GM18505 (cell line): ENCODE measurements around the gene WNK2.

Source experiments
- ATAC-seq: cut with Tn5 transposase; IDR thresholded peaks from one replicate; pipeline ENCODE4 v1.9.1; 2021; ENCODE audit not compliant: unreplicated experiment
- POLR2A ChIP-seq: IDR thresholded peaks from 4 replicates; pipeline ENCODE4 v1.6.1; 2011; ENCODE audit warnings: borderline replicate concordance; ENCODE audit not compliant: insufficient read depth, insufficient read length; ENCODE audit errors: extremely low read depth

WNK2 gene

DNA sequence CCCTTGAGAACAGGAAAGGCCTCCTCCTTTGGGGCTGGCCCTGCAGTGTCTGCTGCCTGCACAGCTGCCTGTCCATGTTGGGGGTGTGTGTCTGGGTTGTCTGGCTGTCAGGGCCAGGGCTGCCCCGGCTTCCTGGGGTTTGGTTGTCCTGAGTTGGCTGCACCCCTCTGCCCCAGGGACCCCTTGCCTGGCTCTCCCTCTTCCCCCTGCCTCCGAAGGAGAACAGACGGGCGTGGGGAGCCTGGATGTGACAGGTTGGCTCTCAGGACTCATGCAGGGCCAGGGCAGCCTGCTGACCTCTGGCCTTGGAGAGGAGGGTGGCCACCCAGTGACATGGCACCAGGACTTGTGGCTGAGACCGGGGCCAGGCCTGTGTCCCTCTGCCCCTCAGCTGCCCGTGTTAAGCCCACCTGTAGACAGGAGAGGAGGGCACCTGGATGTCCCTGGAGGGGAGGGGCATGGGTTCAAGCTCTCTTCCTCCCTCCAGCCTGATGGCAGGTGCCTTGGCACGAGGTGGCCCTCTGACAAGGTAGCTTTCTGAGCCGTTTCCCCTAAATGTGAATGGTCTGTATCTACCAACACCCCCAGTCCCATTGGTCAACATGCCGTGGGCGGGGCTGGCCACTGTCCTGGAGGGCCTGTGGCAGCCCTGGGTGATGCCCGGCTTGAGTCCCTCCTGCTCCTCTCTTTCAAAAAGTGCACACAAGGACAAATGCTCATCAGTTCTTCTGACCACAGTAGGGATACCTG lies 34.9 kb downstream of the WNK2 start:
- no peak for TF ChIP-seq POLR2A
- no peak for ATAC-seq

DNA sequence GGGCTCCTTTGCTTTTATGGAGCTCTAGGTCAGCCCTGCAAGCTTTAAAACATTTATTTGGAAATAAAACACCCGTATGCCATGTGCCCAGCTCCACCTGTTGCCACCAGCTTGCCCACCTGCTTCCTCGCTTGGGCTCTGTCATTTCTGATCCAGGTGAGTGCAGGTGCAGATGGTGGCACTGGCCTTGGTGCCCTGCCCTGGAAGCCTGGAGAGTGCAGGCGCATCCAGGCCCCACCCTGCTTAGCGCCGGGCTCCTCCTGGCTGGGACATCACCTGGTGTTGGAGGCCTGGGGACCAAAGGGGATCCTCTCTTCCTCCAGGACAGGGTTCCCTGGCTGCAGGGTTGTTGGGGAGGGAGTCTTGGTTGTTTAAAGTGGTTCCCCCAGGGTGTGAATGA lies 35.8 kb downstream of the WNK2 start:
- no peak for ATAC-seq
- no peak for TF ChIP-seq POLR2A

DNA sequence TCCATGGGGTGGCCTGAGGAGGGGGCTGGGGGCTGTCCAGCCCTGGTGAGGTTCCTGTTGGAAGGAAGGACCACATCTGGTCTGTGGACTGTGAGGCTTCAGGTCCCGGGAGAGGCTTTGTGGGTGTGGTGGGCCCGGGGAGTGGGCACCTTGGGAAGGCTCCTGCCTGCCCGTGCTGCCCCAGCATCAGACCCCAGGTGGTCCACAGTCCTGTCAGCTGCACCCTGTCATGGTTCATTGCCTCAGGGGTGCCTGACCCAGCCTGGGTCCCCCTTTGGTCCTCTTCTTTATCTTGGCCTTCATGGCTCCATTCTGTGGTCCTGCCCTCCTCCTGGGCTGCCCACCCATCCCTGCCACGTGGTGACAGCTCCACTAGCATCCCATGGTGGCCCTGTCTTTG lies 36.7 kb downstream of the WNK2 start:
- ATAC-seq: no peak
- no peak for TF ChIP-seq POLR2A

DNA sequence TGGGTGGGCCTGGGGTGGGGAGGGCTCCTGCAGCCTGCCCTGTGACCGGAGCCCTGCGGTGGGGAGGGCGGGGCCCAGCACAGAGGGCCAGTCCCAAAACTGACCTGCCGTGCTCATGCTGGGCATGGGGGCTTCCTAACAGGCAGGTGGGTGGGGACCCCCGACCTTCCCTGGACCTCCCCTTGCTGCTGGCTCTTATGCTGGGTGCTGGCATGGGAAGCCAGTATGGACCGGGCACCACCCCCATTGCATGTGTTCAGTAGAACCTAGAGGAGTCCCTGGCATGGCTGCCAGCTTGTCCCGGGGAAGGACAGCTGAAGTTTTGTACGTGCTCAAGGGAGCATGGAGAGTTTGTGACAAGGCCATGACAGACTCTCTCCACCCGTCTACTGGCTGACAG lies 37.1 kb downstream of the WNK2 start:
- no peak for ATAC-seq
- TF ChIP-seq POLR2A: no peak

DNA sequence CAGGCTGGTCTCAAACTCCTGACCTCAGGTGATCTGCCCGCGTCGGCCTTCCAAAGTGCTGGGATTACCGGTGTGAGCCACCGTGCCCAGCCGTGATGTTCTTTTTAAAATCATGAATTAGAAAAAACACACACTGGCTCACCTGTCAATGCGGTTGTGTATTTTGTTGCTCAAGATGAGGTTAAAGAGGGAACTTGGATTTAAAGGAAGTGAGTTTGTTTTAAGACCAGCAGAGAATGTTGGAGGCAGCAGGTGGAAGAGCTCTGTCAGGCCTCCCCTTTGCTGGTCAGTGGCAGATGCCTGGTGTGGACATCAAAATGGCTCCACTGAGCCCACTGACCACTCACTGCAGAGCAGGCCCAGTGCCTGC lies 38.9 kb downstream of the WNK2 start:
- TF ChIP-seq POLR2A: no peak
- no peak for ATAC-seq

DNA sequence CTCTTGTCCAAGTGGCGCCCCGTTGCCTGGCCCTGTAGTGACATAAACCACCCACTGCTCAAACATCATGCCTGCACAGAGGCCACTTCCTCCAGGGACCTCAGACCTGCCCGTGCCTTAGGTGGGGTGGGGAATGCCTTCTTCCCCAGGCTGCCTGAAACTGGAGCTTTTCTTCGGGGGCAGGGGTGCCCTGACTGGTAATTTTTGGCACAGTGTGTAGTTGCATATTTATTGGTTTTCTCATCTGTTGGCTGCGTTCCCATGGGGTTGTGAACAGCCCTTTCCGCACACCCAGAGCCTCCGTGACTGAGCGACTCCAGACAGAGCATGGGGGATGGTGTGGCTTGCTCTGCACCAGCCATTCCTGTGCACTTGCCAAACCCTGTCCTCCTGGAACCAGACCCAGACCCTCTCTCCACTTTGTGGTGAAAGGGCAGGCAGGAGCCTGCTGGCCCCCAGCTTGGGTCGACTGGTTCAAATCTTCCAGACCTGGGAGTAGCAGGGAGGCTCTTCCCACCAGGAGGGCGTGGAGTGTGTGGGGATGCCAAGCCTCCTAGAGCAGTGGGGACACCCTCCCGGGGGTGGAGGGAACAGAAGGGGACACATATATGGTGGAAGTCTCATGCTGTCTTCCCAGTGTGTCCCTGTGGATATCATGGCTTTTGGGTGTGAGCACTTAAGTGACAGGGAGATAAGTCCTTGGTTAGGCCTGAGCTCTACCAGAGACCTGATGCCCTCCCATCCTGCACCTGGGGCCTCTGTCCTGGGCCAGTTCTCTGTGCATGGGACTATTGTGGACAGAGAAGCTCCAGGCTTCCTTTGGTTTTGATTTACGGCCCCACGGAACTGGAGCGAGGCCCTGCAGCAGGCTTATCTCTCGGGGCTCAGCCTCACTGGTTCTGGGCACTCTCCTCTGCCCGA lies 39.6 kb downstream of the WNK2 start:
- no peak for ATAC-seq
- no peak for TF ChIP-seq POLR2A

DNA sequence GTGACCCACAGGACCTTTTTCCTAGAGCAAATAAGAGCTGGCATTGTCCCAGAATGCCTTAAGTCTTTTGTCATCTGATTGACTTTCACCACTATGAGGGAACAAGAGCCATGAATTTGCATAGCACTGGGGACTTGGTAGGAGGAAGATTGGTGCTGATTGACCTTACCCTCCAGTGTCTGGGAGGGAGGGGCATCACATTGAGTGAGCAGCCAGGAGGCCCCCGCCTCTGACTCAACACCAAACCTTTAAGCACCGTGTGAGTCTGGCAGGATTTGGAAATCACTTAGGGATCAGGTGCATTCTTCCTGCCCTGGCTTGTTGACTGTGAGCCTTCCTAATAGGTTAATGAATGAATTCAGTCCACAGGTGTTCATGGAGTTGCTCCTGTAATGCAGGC lies 40.7 kb downstream of the WNK2 start:
- ATAC-seq: no peak
- no peak for TF ChIP-seq POLR2A

DNA sequence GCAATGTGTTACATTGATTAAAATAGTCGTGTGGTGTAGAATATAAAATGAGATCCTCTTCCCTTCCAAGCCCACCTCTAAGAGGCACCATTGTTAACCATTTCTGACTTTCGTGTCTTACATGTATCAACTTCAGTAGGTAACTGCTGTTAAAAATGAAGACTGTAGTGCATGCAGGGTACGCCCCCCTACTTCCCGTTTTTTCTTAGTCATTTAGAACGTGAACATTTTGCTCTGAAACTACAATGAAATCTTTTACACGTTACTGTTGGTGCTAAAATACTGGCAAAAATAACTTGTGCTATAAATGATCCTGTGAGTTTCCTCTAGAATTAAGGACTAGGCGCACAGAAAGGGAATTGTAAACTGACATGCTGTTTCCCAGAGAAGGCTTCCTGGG lies 41.5 kb downstream of the WNK2 start:
- no peak for ATAC-seq
- no peak for TF ChIP-seq POLR2A

DNA sequence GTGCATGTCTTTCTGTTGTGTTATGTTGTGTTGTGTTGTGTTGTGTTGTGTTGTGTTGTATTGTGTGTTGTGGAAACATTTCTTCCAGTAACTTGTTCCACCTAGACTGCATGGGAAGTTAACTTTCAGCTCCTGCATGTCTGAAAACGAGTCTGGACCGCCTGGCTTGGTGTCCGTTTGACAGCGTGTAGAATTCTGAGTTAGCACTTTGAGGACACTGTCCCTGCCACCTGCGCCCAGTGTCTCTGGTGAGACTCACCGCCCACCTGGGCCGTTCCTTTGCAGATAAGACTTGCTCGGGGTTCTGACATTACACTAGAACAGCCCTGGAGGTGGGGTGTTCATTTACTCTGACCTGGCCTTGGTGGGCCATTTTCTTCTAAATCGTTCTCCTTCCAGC lies 42.0 kb downstream of the WNK2 start:
- TF ChIP-seq POLR2A: no peak
- ATAC-seq: no peak

DNA sequence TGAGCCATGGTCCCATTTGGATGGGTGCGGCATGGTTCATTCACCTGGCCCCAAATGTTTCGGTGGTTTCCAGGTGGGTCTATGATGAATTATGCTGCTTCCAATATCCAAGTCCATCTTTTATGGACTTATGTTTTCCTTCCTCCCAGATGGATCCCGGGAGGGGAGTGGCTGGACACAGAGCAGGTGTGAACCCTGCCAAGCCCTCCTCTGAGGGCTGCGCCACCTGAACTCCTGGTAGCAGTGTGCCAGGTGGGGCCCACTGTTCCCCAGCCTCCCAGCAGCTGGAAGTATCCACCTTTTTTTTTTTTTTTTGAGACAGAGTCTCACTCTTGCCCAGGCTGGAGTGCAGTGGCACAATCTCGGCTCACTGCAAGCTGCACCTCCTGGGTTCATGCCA lies 42.9 kb downstream of the WNK2 start:
- no peak for ATAC-seq
- TF ChIP-seq POLR2A: no peak

DNA sequence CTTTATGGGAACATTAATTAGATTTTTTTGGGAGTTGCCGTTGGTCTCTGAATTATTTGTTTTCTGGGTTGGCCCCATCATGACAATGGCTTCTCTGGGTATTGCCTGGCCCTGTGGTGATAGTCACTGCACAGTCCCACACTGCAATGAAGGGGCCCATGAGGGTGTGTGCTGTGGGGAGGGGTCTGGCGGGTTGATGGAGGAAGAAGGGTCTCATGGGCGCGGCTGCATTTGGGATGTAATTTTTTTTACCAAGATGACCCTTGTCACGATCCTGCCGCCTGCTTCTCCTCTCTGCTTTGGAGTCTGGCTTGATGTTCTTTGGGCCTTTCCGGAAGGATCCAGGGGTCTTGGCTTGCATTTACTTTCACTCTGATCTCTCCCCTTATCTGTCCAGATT lies 44.1 kb downstream of the WNK2 start:
- ATAC-seq: no peak
- TF ChIP-seq POLR2A: no peak

DNA sequence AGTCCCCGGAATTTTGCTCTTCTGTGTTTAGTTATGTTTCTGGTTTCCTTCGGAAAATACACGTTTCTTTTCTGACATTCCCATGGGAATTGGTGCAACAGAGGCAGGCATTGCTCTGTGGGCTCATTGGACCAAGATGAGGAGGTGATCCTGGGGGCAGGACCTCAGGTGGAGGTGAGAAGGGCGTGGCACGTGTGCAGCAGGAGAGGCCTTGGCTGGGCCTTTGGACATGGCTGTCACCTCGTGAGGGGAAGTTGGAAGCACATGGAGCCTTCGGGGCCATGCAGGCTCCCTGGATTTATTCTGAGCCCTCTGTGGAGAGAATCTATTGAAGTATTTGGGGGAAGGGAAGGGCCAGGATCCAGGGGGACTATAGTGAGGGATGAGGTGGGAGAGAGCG lies 44.5 kb downstream of the WNK2 start:
- no peak for ATAC-seq
- TF ChIP-seq POLR2A: no peak

DNA sequence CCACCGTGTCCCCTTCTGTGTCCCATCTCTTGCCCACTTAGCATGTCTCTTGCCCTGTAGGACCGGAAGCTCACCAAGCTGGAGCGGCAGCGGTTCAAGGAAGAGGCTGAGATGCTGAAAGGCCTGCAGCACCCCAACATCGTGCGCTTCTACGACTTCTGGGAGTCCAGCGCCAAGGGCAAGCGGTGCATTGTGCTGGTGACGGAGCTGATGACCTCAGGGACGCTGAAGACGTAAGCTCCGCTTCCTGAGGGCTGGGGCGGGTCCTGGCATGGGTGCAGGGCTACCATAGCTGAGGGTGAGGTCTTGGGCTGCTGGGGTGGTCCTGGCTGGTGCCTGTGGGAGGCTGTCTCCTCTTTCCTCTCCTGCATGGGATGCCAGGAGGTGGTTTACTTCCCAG lies 45.7 kb downstream of the WNK2 start:
- TF ChIP-seq POLR2A: no peak
- no peak for ATAC-seq

DNA sequence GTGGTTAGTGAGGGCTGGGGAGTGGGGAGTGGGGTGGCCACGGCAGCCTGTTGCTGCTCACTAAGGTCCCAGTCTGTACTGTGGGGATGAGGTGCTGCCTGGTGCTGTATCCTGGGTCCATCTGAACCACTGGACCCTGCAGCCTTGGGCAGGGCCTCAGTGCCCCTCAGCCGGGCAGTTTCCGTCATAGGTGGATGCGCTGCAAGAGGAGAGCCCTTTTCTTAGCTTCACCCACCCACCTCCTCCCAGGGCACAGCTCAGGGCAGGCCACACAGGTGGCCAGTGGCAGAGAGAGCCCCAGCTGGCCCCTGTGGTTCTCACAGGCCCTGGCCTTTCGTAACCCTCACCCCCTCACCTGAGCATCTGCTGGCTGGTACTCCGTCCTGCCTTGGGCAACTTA lies 46.2 kb downstream of the WNK2 start:
- TF ChIP-seq POLR2A: no peak
- no peak for ATAC-seq
